Left renal cortex interstitium (tissue), 4 donors: ENCODE data around the gene FEZ2. TPM values are rescaled to one million over a fixed set of nuclear protein-coding genes. Genes with fewer than 3 reads are reported as not detected.

Experiments
- polyA plus RNA-seq, 4 donors: library from polyadenylated mRNA; unstranded; fragments of 120-200 nt; gene quantifications; one replicate each; pipeline ENCODE4 v1.2.1, GENCODE V29; 2013; ENCODE audit not compliant: insufficient read length in 4 of 4

Gene FEZ2
- polyA plus RNA-seq, 4 donors, result 75.2 to 87.9 (median 79.4) TPM

Other genes starting within 250 kb of the FEZ2 start
- 10 to 100 TPM; 85.0 to 97.7 (median 90.4) TPM for gene CRIM1, start 242.4 kb downstream of the FEZ2 start, polyA plus RNA-seq
- gene VIT, start 98.5 kb upstream of the FEZ2 start, polyA plus RNA-seq, result under 1 TPM in 2 of 4 donors, not detected in 2; 0.10 to 0.14 TPM